Measurements from ENCODE around the gene LYST.

Gene LYST

GRCh38 chr1:235775246-235775860, 91.4 kb downstream of the LYST start:
- Histone ChIP-seq H3K4me1 (ENCODE audit: low read length) (no peaks in the 10 kb centered on the region), H4K20me1 (ENCODE audit: insufficient read depth, low read length) (no peaks in the 10 kb centered on the region), H3K27me3 (replicated peaks; ENCODE audit: insufficient read depth, low read length) (no peaks in the 10 kb centered on the region), H3K4me2 (ENCODE audit: low read depth, low read length) (no peak overlapping the region), H3F3A (ENCODE audit: insufficient read depth, low read length) (no peaks in the 10 kb centered on the region), H3K27ac (ENCODE audit: low read length) (no peak overlapping the region), H3K9me2 (replicated peaks; ENCODE audit: insufficient read depth, low read length) (no peaks in the 10 kb centered on the region), H3K4me3 (ENCODE audit: low read length) (no peak overlapping the region), H3K79me2 (ENCODE audit: low read length) (no peaks in the 10 kb centered on the region), H2AFZ (ENCODE audit: low read length) (no peak overlapping the region), H3K9me3 (replicated peaks; ENCODE audit: insufficient read depth, low read length) (no peaks in the 10 kb centered on the region), H3K9ac (ENCODE audit: low read length) (no peak overlapping the region), H3K36me3 (replicated peaks; ENCODE audit: insufficient read depth, low read length) (no peaks in the 10 kb centered on the region)
- TF ChIP-seq EZH2phosphoT487 (IDR thresholded peaks at IDR 0.05; ENCODE audit: low read length) = no peak
- TF ChIP-seq EZH2 (optimal IDR thresholded peaks at IDR 0.05; ENCODE audit: low read depth, low read length) = no peak
- TF ChIP-seq CTCF (IDR thresholded peaks at IDR 0.05; ENCODE audit: low read length) = no peak
- DNase-seq = no peak

GRCh38 chr1:235767795-235768194, 98.9 kb downstream of the LYST start:
- H4K20me1 ChIP-seq (ENCODE audit: insufficient read depth, low read length) = no peaks in the 10 kb centered on the region
- no peaks in the 10 kb centered on the region for H3K36me3 ChIP-seq (replicated peaks; ENCODE audit: insufficient read depth, low read length)
- peak; percentile 54 for DNase-seq
- no peak overlapping the region for H2AFZ ChIP-seq (ENCODE audit: low read length)
- no peaks in the 10 kb centered on the region; the same call in 1 of the 2 replicates for H3F3A ChIP-seq (ENCODE audit: insufficient read depth, low read length)
- no peak for TF ChIP-seq EZH2 (optimal IDR thresholded peaks at IDR 0.05; ENCODE audit: low read depth, low read length)
- TF ChIP-seq EZH2phosphoT487 (IDR thresholded peaks at IDR 0.05; ENCODE audit: low read length) = no peak
- TF ChIP-seq CTCF (IDR thresholded peaks at IDR 0.05; ENCODE audit: low read length) = no peak
- H3K9me3 ChIP-seq (replicated peaks; ENCODE audit: insufficient read depth, low read length) = no peaks in the 10 kb centered on the region
- no peak overlapping the region for H3K27ac ChIP-seq (ENCODE audit: low read length)
- no peak overlapping the region for H3K9ac ChIP-seq (ENCODE audit: low read length)
- peaks cover 13% of the 10 kb centered on the region; the same call in 1 of the 2 replicates for H3K4me1 ChIP-seq (ENCODE audit: low read length)
- no peaks in the 10 kb centered on the region for H3K9me2 ChIP-seq (replicated peaks; ENCODE audit: insufficient read depth, low read length)
- H3K79me2 ChIP-seq (ENCODE audit: low read length) = no peaks in the 10 kb centered on the region
- H3K27me3 ChIP-seq (replicated peaks; ENCODE audit: insufficient read depth, low read length) = no peaks in the 10 kb centered on the region
- H3K4me2 ChIP-seq (ENCODE audit: low read depth, low read length) = peak overlapping the region; percentile 36; the same call in 1 of the 2 replicates
- no peak overlapping the region for H3K4me3 ChIP-seq (ENCODE audit: low read length)

- H3K27me3 ChIP-seq (replicated peaks; ENCODE audit: insufficient read depth, low read length) = no peaks in the 10 kb centered on the region
- H3K4me3 ChIP-seq (ENCODE audit: low read length) = no peak overlapping the region
- H4K20me1 ChIP-seq (ENCODE audit: insufficient read depth, low read length) = no peaks in the 10 kb centered on the region
- DNase-seq = no peak
- H2AFZ ChIP-seq (ENCODE audit: low read length) = no peak overlapping the region
- no peak overlapping the region for H3K27ac ChIP-seq (ENCODE audit: low read length)
- H3K9ac ChIP-seq (ENCODE audit: low read length) = no peak overlapping the region
- no peaks in the 10 kb centered on the region for H3K9me3 ChIP-seq (replicated peaks; ENCODE audit: insufficient read depth, low read length)
- H3F3A ChIP-seq (ENCODE audit: insufficient read depth, low read length) = no peaks in the 10 kb centered on the region; the same call in 1 of the 2 replicates
- H3K79me2 ChIP-seq (ENCODE audit: low read length) = no peaks in the 10 kb centered on the region
- H3K9me2 ChIP-seq (replicated peaks; ENCODE audit: insufficient read depth, low read length) = no peaks in the 10 kb centered on the region
- H3K4me1 ChIP-seq (ENCODE audit: low read length) = peaks cover 13% of the 10 kb centered on the region; the same call in 1 of the 2 replicates
- no peaks in the 10 kb centered on the region for H3K36me3 ChIP-seq (replicated peaks; ENCODE audit: insufficient read depth, low read length)
- H3K4me2 ChIP-seq (ENCODE audit: low read depth, low read length) = no peak overlapping the region
- no peak for TF ChIP-seq CTCF (IDR thresholded peaks at IDR 0.05; ENCODE audit: low read length)
- TF ChIP-seq EZH2 (optimal IDR thresholded peaks at IDR 0.05; ENCODE audit: low read depth, low read length) = no peak
- no peak for TF ChIP-seq EZH2phosphoT487 (IDR thresholded peaks at IDR 0.05; ENCODE audit: low read length)
These were observed 99.9 kb downstream of the LYST start for GRCh38 chr1:235766794-235767285.

Measured in MM.1S (cell line).